WTC11 (cell line): Measurements from ENCODE around the gene TBC1D1. TPM values are rescaled to one million over a fixed set of nuclear protein-coding genes. Genes with fewer than 3 reads are reported as not detected.

ENCODE experiments used
- ATAC-seq: fragments of 200-7000 bp; cut with Tn5 transposase; 2 replicates; pipeline ENCODE4 v1.10.0; 2021; ENCODE audit warnings: mild to moderate bottlenecking, moderate library complexity
- CTCF ChIA-PET: fragments of 300-600 bp; sonication (Branson Sonifier 250); formaldehyde crosslinking; loops from one replicate; lab custom pipeline; 2021; ENCODE audit warnings: antibody characterized with exemption; lab: Charles Lee
- POLR2A ChIA-PET: fragments of 350-600 bp; sonication (Branson Sonifier 250); formaldehyde crosslinking; loops from one replicate; lab custom pipeline; 2021; ENCODE audit warnings: antibody characterized with exemption; lab: Charles Lee
- DNase-seq: peaks from one replicate; pipeline ENCODE4 v3.0.0; 2021; ENCODE audit warnings: low spot score
- H3K27ac Mint-ChIP-seq: 2 replicates; pipeline ENCODE4 v1.8.0; 2021; ENCODE audit warnings: mixed read lengths
- H3K27me3 Mint-ChIP-seq: 2 replicates; pipeline ENCODE4 v1.8.0; 2021; ENCODE audit warnings: low read depth, mild to moderate bottlenecking, moderate library complexity, mixed read lengths
- H3K36me3 Mint-ChIP-seq: 2 replicates; pipeline ENCODE4 v1.8.0; 2021; ENCODE audit warnings: mixed read lengths
- H3K4me1 Mint-ChIP-seq: 2 replicates; pipeline ENCODE4 v1.8.0; 2022; ENCODE audit warnings: mixed read lengths
- H3K4me3 Mint-ChIP-seq: 2 replicates; pipeline ENCODE4 v1.8.0; 2021; ENCODE audit warnings: mild to moderate bottlenecking, moderate library complexity, mixed read lengths
- H3K9me3 Mint-ChIP-seq: 2 replicates; pipeline ENCODE4 v1.8.0; 2021; ENCODE audit warnings: mixed read lengths
- ATF1 ChIP-seq: sonication (generic); formaldehyde crosslinking; IDR thresholded peaks from 2 replicates; pipeline ENCODE4 v1.8.1; 2023; ENCODE audit warnings: mild to moderate bottlenecking, moderate library complexity, missing genetic modification reagents
- FOXK1 ChIP-seq: sonication (generic); formaldehyde crosslinking; IDR thresholded peaks from 2 replicates; pipeline ENCODE4 v1.8.0; 2022; ENCODE audit warnings: mild to moderate bottlenecking, moderate library complexity, missing genetic modification reagents
- MYBL2 ChIP-seq: sonication (generic); formaldehyde crosslinking; IDR thresholded peaks from 2 replicates; pipeline ENCODE4 v1.8.1; 2023; ENCODE audit warnings: mild to moderate bottlenecking, moderate library complexity, missing genetic modification reagents
- NFYB ChIP-seq: sonication (generic); formaldehyde crosslinking; conservative IDR thresholded peaks from 2 replicates; pipeline ENCODE4 v1.8.0; 2022; ENCODE audit warnings: low read depth, missing genetic modification reagents
- PRRX2 ChIP-seq: fragments of 250-450 bp; sonication (Bioruptor Pico); IDR thresholded peaks from 2 replicates; pipeline ENCODE4 v1.8.0; 2021; ENCODE audit warnings: mild to moderate bottlenecking
- RORB ChIP-seq: fragments of 250-450 bp; sonication (Bioruptor Pico); IDR thresholded peaks from 2 replicates; pipeline ENCODE4 v1.9.0; 2021; ENCODE audit warnings: mild to moderate bottlenecking
- SMAD4 ChIP-seq: sonication (generic); formaldehyde crosslinking; IDR thresholded peaks from 2 replicates; pipeline ENCODE4 v1.8.0; 2022; ENCODE audit warnings: mild to moderate bottlenecking, missing genetic modification reagents
- SOX15 ChIP-seq: fragments of 250-450 bp; sonication (Bioruptor Pico); IDR thresholded peaks from 2 replicates; pipeline ENCODE4 v1.9.0; 2021; ENCODE audit warnings: mild to moderate bottlenecking
- TEAD4 ChIP-seq: sonication (generic); formaldehyde crosslinking; IDR thresholded peaks from 2 replicates; pipeline ENCODE4 v1.8.0; 2022; ENCODE audit warnings: mild to moderate bottlenecking, missing genetic modification reagents
- ZNF423 ChIP-seq: fragments of 250-450 bp; sonication (Bioruptor Pico); IDR thresholded peaks from 2 replicates; pipeline ENCODE4 v2.1.2; 2022; ENCODE audit warnings: mild to moderate bottlenecking, moderate library complexity
- total RNA-seq: library from RNA; stranded (reverse); gene quantifications from 3 replicates; pipeline ENCODE4 v1.2.3, GENCODE V29; 2021
- TF ChIP-seq, protein P1 (sequence below): fragments of 250-450 bp; sonication (Bioruptor Pico); IDR thresholded peaks from 2 replicates; pipeline ENCODE4 v1.9.0; 2021; ENCODE audit warnings: mild to moderate bottlenecking
- TF ChIP-seq, protein P2 (sequence below): fragments of 250-450 bp; sonication (Bioruptor Pico); IDR thresholded peaks from 2 replicates; pipeline ENCODE4 v1.9.0; 2021; ENCODE audit warnings: mild to moderate bottlenecking
- TF ChIP-seq, protein P3 (sequence below): sonication (generic); formaldehyde crosslinking; IDR thresholded peaks from 2 replicates; pipeline ENCODE4 v1.8.0; 2022; ENCODE audit warnings: mild to moderate bottlenecking, missing genetic modification reagents
- TF ChIP-seq, protein P4 (sequence below): sonication (generic); formaldehyde crosslinking; IDR thresholded peaks from 2 replicates; pipeline ENCODE4 v1.8.1; 2023; ENCODE audit warnings: mild to moderate bottlenecking, missing genetic modification reagents

The TBC1D1 gene
- total RNA-seq, 1 experiment from 2014 or later: 134 TPM

DNA sequence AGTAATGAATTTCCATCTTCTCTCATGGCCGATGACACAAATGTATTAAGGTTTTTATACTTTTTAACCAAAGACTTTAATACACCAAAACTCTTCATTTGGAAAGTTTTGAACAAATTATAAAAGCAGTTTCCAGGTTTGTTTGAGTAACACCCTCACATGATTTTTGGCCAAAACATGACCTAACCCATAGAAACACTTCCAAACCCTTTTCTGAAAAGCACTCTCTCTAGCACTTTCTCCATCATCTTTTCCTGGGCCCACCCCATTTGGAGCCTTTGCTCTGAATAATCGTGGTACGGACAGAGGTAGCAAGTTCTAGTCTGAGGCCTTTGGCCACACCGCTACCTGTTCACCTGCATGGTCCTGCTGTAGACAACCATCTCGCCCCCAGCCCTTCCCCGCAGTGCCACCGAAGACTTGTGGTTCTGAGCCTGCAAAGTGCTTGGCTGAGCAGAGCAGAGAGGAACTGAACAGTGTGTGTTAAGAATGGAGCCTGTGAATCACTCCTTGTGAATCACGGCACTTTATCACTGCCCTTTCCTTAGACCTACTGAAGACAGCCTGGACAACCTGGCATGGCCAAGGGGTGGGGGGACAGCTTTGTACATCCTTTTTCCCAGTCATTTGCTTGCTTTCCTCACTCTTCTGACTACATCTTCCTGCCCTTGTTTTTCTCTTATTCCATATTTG lies 251.1 kb downstream of the TBC1D1 start:
- DNase-seq (no peak), ATAC-seq (no peak)
- Mint-ChIP-seq H3K27ac (no peak overlapping the region), H3K9me3 (no peaks in the 10 kb centered on the region), H3K27me3 (no peaks in the 10 kb centered on the region), H3K4me1 (peaks cover 6% of the 10 kb centered on the region; the same call in 1 of the 2 replicates), H3K36me3 (peaks cover 11% of the 10 kb centered on the region), H3K4me3 (no peak overlapping the region)
- CTCF ChIA-PET: no interaction called here
- TF ChIP-seq TEAD4 (CRISPR knock-in tag) (no peak), NFYB (CRISPR knock-in tag) (no peak), SMAD4 (no peak), FOXK1 (CRISPR knock-in tag) (no peak), ATF1 (CRISPR knock-in tag) (no peak), RORB (no peak), PRRX2 (CRISPR knock-in tag) (no peak)
- TF ChIP-seq, protein P1, sequence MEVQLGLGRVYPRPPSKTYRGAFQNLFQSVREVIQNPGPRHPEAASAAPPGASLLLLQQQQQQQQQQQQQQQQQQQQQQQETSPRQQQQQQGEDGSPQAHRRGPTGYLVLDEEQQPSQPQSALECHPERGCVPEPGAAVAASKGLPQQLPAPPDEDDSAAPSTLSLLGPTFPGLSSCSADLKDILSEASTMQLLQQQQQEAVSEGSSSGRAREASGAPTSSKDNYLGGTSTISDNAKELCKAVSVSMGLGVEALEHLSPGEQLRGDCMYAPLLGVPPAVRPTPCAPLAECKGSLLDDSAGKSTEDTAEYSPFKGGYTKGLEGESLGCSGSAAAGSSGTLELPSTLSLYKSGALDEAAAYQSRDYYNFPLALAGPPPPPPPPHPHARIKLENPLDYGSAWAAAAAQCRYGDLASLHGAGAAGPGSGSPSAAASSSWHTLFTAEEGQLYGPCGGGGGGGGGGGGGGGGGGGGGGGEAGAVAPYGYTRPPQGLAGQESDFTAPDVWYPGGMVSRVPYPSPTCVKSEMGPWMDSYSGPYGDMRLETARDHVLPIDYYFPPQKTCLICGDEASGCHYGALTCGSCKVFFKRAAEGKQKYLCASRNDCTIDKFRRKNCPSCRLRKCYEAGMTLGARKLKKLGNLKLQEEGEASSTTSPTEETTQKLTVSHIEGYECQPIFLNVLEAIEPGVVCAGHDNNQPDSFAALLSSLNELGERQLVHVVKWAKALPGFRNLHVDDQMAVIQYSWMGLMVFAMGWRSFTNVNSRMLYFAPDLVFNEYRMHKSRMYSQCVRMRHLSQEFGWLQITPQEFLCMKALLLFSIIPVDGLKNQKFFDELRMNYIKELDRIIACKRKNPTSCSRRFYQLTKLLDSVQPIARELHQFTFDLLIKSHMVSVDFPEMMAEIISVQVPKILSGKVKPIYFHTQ (CRISPR knock-in tag): no peak
- TF ChIP-seq, protein P2, sequence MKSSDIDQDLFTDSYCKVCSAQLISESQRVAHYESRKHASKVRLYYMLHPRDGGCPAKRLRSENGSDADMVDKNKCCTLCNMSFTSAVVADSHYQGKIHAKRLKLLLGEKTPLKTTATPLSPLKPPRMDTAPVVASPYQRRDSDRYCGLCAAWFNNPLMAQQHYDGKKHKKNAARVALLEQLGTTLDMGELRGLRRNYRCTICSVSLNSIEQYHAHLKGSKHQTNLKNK (CRISPR knock-in tag): no peak
- TF ChIP-seq, protein P3, sequence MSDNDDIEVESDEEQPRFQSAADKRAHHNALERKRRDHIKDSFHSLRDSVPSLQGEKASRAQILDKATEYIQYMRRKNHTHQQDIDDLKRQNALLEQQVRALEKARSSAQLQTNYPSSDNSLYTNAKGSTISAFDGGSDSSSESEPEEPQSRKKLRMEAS: no peak
- POLR2A ChIA-PET: no interaction called here

DNA sequence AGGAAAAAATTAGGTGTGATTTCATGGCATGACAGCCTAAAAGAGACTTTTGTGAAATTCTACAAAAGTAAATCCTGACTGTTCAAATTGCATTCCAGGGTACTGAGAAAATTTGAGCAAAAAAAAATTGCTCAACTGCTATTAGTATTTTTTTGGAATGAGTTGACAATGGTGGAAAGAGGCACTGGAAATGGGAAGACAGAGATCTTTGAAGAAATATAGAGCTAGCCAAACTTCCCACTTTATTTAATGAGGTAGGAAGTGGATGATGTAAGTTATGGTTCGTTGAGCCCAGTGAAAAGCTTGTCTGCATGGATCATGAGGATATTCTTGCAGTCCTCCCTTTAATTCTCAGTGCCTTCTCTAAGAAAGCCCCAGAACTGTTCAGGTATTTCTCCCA lies 253.1 kb downstream of the TBC1D1 start:
- Mint-ChIP-seq H3K27me3 (no peaks in the 10 kb centered on the region), H3K36me3 (peaks cover 6% of the 10 kb centered on the region)
- no peak for ATAC-seq
- POLR2A ChIA-PET: interaction anchor here (0.6 kb wide), 1 partner anchor 561 kb away, joined by 3 read pairs; no protein-coding TSS in a partner anchor
- TF ChIP-seq SMAD4: no peak
- TF ChIP-seq RORB: no peak
- no peak for TF ChIP-seq MYBL2 (CRISPR knock-in tag)
- no peak for TF ChIP-seq SOX15 (CRISPR knock-in tag)
- TF ChIP-seq, protein P4, sequence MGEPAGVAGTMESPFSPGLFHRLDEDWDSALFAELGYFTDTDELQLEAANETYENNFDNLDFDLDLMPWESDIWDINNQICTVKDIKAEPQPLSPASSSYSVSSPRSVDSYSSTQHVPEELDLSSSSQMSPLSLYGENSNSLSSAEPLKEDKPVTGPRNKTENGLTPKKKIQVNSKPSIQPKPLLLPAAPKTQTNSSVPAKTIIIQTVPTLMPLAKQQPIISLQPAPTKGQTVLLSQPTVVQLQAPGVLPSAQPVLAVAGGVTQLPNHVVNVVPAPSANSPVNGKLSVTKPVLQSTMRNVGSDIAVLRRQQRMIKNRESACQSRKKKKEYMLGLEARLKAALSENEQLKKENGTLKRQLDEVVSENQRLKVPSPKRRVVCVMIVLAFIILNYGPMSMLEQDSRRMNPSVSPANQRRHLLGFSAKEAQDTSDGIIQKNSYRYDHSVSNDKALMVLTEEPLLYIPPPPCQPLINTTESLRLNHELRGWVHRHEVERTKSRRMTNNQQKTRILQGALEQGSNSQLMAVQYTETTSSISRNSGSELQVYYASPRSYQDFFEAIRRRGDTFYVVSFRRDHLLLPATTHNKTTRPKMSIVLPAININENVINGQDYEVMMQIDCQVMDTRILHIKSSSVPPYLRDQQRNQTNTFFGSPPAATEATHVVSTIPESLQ: no peak
- TF ChIP-seq ZNF423 (CRISPR knock-in tag): no peak
- TF ChIP-seq, all 79 proteins: peak for 0
- DNase-seq: no peak
- Mint-ChIP-seq H3K4me3 (no peak overlapping the region), H3K9me3 (no peaks in the 10 kb centered on the region), H3K4me1 (peaks cover 6% of the 10 kb centered on the region; the same call in 1 of the 2 replicates), H3K27ac (no peak overlapping the region)
- CTCF ChIA-PET: interaction anchor here (1.4 kb wide), 1 partner anchor 75 kb away, joined by 3 read pairs; no protein-coding TSS in a partner anchor

DNA sequence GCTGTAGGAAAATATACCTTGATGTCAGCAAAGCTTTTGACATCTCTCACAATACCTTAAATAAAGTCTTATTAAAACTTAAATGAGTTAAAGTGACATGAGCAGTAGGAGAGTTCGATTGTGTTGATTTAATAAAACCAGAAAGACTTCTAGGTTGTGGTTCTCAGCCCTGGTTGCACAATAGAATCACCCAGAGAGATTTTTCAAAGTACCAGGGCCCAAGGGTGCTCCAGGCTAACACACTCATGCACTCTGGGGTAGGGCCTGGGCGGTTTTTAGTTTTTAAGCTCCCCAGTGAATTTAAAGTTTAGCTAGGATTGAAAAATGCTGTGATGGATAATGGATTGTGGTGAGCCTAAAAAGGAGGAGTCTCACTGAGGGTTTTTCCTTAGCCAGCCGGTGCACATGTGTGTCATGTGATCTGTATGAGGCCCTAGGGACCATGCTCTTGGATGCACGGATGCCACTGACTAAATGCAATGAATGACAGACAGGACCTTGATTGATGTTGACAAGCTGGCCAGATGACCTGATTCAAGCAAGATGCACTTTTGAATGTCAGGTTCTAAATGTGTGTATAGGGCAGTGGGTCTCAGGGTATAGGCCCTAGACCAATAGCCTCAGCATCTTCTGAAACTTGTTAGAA lies 254.3 kb downstream of the TBC1D1 start:
- CTCF ChIA-PET: no interaction called here
- H3K27me3 Mint-ChIP-seq: no peaks in the 10 kb centered on the region
- H3K36me3 Mint-ChIP-seq: no peaks in the 10 kb centered on the region; the same call in 1 of the 2 replicates
- TF ChIP-seq SOX15 (CRISPR knock-in tag): no peak
- DNase-seq (no peak), ATAC-seq (no peak)
- H3K9me3 Mint-ChIP-seq: no peaks in the 10 kb centered on the region
- H3K27ac Mint-ChIP-seq: no peak overlapping the region
- POLR2A ChIA-PET: no interaction called here
- no peak overlapping the region for H3K4me3 Mint-ChIP-seq
- H3K4me1 Mint-ChIP-seq: peaks cover 6% of the 10 kb centered on the region; the same call in 1 of the 2 replicates
